ENCODE measurements around the gene PAX4.

The PAX4 gene

DNA sequence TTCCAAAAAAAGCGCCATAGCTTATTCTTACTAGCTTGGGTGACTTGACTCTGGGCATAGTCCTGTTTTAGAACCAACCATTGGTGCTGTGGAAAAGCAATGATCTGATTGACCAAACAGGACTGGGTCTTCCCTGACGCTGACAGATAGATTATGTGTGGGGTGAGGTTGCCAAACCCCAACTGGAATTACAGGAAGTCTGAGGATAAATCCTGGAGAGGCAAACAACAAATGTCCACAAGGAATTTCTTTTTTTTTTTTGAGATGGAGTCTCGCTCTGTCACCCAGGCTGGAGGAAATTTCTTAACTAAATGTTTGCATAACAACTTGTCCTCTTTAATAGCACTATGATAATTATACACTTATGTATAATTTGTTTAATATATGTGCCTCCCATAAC lies 51.7 kb downstream of the PAX4 start:
- Histone ChIP-seq H3K9me2 (replicated peaks; ENCODE audit: low read depth, low read length) (no peaks in the 10 kb centered on the region), H3K4me3 (ENCODE audit: low read length, poor library complexity, severe bottlenecking) (no peak overlapping the region), H3K4me2 (ENCODE audit: low read depth, low read length, poor library complexity, severe bottlenecking) (no peak overlapping the region), H3F3A (ENCODE audit: low read depth) (no peaks in the 10 kb centered on the region), H3K9ac (ENCODE audit: low read depth, low read length, poor library complexity, severe bottlenecking) (no peak overlapping the region), H3K36me3 (ENCODE audit: insufficient read depth, low read length) (no peaks in the 10 kb centered on the region), H2AFZ (ENCODE audit: low read length) (no peak overlapping the region), H4K20me1 (ENCODE audit: insufficient read depth, low read length, poor library complexity, severe bottlenecking) (no peaks in the 10 kb centered on the region), H3K79me2 (ENCODE audit: insufficient read depth, low read length) (no peaks in the 10 kb centered on the region), H3K27me3 (ENCODE audit: insufficient read depth, low read length, poor library complexity, severe bottlenecking) (no peaks in the 10 kb centered on the region), H3K4me1 (ENCODE audit: insufficient read depth, low read length, poor library complexity, severe bottlenecking) (no peaks in the 10 kb centered on the region), H3K9me3 (ENCODE audit: insufficient read depth, low read depth, low read length) (no peaks in the 10 kb centered on the region)
- TF ChIP-seq EZH2phosphoT487 (IDR thresholded peaks at IDR 0.05; ENCODE audit: borderline replicate concordance), result no peak
- TF ChIP-seq, protein P1, sequence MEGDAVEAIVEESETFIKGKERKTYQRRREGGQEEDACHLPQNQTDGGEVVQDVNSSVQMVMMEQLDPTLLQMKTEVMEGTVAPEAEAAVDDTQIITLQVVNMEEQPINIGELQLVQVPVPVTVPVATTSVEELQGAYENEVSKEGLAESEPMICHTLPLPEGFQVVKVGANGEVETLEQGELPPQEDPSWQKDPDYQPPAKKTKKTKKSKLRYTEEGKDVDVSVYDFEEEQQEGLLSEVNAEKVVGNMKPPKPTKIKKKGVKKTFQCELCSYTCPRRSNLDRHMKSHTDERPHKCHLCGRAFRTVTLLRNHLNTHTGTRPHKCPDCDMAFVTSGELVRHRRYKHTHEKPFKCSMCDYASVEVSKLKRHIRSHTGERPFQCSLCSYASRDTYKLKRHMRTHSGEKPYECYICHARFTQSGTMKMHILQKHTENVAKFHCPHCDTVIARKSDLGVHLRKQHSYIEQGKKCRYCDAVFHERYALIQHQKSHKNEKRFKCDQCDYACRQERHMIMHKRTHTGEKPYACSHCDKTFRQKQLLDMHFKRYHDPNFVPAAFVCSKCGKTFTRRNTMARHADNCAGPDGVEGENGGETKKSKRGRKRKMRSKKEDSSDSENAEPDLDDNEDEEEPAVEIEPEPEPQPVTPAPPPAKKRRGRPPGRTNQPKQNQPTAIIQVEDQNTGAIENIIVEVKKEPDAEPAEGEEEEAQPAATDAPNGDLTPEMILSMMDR (conservative IDR thresholded peaks at IDR 0.05; ENCODE audit: low read length), result no peak
